Dendritic cell treated with granulocyte-macrophage colony-stimulating factor and Interleukin-4, amounts not matched to agents 40 ng/mL and 50 ng/mL, for 4 days (primary cell): Measurements from ENCODE around the gene CIB4.
"Not testable (repeated sequence)": the region's sequence is repeated elsewhere in the genome, so short reads cannot be mapped to it uniquely, and the experiment has no call there.

Experiments
- H3K27ac Mint-ChIP-seq: one replicate; pipeline ENCODE4 v1.8.0; 2022; ENCODE audit warnings: mild to moderate bottlenecking, mixed read lengths
- H3K27me3 Mint-ChIP-seq: one replicate; pipeline ENCODE4 v1.8.0; 2022; ENCODE audit warnings: mild to moderate bottlenecking, mixed read lengths
- H3K36me3 Mint-ChIP-seq: one replicate; pipeline ENCODE4 v1.8.0; 2022; ENCODE audit warnings: low read depth, mixed read lengths
- H3K4me1 Mint-ChIP-seq: one replicate; pipeline ENCODE4 v1.8.0; 2022; ENCODE audit warnings: low read depth, mixed read lengths
- H3K4me3 Mint-ChIP-seq: one replicate; pipeline ENCODE4 v1.8.0; 2022; ENCODE audit warnings: mild to moderate bottlenecking, moderate library complexity, mixed read lengths
- H3K9me3 Mint-ChIP-seq: one replicate; pipeline ENCODE4 v1.8.0; 2022; ENCODE audit warnings: mixed read lengths
- intact Hi-C: fragments of 100-400 bp; cut with micrococcal nuclease; formaldehyde crosslinking; loops from one replicate; pipeline ENCODE4 v1.15.0; 2022

Gene CIB4

DNA sequence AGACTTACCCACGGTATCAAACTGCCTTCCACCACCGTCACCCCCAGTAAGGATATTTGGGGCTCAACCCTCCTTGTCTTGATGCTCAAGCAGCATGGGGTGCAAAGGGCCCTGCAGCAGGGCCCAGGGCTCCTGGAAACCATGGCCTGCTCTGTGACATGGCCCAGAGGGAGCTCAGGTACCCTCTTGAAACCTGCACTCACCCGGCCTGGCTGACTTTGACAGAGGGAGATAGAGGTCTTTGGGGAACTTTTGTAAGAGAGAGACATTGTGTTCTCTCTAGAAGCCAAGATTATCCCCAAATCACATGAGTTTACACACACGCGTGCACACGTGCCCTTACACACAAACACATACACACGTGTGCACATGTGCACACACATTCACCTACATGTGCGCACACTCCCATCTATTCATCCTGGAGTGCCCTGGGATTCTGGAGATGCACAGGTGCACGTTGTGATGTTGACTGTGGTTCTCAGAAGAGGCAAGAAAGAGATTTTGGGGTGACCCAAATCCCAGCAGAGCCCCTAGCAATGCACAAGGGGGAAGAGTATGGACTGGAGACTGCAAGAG lies 31.7 kb upstream of the CIB4 start:
- H3K36me3 Mint-ChIP-seq: no peaks in the 10 kb centered on the region
- no peaks in the 10 kb centered on the region for H3K9me3 Mint-ChIP-seq
- no peak overlapping the region for H3K4me3 Mint-ChIP-seq
- H3K27me3 Mint-ChIP-seq: peaks cover 22% of the 10 kb centered on the region
- intact Hi-C loops: no loop called here
- no peak overlapping the region for H3K27ac Mint-ChIP-seq
- no peaks in the 10 kb centered on the region for H3K4me1 Mint-ChIP-seq

DNA sequence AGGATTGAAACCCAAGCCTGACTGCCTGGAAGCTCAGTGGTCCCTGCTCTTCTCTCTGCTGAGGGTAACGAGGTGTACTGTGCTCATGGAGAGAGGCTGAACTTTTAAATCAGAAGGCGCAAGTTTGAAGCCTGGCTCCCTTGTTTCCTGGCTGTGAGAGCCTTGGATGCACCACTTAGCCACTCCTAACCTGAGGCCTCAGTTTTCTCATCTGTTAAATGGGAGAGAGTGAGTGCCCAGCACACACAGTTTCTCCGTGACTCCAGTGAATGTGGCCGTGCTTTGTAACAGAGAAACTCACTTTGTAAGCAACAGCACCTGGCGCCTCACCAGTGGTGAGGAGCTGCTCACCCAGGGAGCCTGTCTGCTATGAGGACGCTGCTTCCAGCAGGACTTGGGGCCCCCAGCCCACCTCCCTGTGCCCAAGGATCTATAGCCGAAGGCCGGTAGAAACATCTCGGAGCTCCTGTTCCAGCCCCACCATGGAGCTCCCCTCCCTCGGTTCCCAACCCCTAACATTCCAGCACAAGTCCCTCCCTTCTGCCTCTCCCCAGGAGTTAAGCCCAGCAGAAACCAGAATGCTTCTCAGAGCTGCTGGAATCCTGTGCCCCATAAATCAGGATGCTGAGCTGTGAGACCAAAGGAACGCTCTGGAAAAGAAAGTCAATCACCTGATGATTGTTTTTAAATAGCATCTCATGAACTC lies 31.1 kb upstream of the CIB4 start:
- Mint-ChIP-seq H3K4me1 (no peaks in the 10 kb centered on the region), H3K9me3 (no peaks in the 10 kb centered on the region), H3K4me3 (no peak overlapping the region), H3K27ac (no peak overlapping the region), H3K27me3 (peaks cover 19% of the 10 kb centered on the region), H3K36me3 (no peaks in the 10 kb centered on the region)
- intact Hi-C loops: no loop called here

DNA sequence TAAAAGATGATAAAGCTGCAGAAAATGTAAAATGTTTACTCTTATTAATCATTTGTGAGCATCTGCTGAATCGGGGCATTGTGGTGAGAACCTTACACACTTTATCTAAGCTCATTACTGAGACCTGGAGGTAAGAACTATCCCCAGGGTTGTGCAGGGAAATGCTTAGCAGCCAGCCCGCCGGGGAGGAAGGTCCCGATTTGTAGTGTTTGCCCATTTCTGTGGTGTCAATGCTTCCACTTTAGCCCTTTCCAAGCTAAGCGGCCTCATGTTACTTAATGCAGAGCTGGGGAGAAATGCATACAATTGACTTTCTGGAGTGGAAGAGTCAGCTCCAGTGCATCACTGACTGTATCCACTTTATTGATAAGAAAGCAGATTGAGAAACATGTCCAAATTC lies 30.5 kb upstream of the CIB4 start:
- Mint-ChIP-seq H3K27me3 (peaks cover 22% of the 10 kb centered on the region), H3K27ac (no peak overlapping the region), H3K9me3 (no peaks in the 10 kb centered on the region), H3K4me3 (no peak overlapping the region), H3K36me3 (no peaks in the 10 kb centered on the region), H3K4me1 (no peaks in the 10 kb centered on the region)
- intact Hi-C loops: no loop called here

- Mint-ChIP-seq H3K27me3 (peaks cover 23% of the 10 kb centered on the region), H3K9me3 (no peaks in the 10 kb centered on the region), H3K4me3 (no peak overlapping the region), H3K27ac (no peak overlapping the region), H3K4me1 (no peaks in the 10 kb centered on the region), H3K36me3 (no peaks in the 10 kb centered on the region)
- intact Hi-C loops: no loop called here
Measured at GRCh38 chr2:26670931-26671460, 29.8 kb upstream of the CIB4 start.

DNA sequence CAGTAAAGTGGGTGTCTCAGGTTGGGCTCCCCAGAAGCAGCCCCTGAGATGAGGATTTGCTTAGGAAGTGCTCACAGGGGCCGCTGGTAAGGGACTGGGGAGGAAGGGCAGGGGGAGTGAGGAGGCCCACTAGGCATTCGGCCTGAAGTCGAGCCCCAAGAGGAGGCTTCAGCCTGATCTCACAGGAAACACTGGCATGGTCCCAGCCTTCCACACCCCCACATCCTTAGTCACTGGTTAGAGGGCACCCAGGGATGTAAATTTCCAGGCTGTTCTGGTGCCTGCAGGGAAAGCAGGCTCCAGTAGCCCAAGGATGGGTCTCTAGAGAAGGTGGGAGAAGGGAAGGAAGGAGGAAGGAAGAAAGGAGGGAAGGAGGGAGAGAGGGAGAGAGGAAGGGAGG lies 29.0 kb upstream of the CIB4 start:
- Mint-ChIP-seq H3K4me3 (no peak overlapping the region), H3K36me3 (no peaks in the 10 kb centered on the region), H3K27ac (no peak overlapping the region), H3K9me3 (no peaks in the 10 kb centered on the region), H3K27me3 (peaks cover 23% of the 10 kb centered on the region), H3K4me1 (no peaks in the 10 kb centered on the region)
- intact Hi-C loops: no loop called here

GRCh38 chr2:26668856-26669750 lies 27.9 kb upstream of the CIB4 start:
- Mint-ChIP-seq H3K27me3 (peaks cover 26% of the 10 kb centered on the region), H3K27ac (no peak overlapping the region), H3K36me3 (no peaks in the 10 kb centered on the region), H3K4me1 (no peaks in the 10 kb centered on the region), H3K4me3 (no peak overlapping the region), H3K9me3 (no peaks in the 10 kb centered on the region)
- intact Hi-C loops: no loop called here

GRCh38 chr2:26668041-26668440 lies 26.9 kb upstream of the CIB4 start:
- intact Hi-C loops: no loop called here
- Mint-ChIP-seq H3K9me3 (no peaks in the 10 kb centered on the region), H3K4me1 (no peaks in the 10 kb centered on the region), H3K4me3 (no peak overlapping the region), H3K36me3 (no peaks in the 10 kb centered on the region), H3K27ac (no peak overlapping the region), H3K27me3 (peaks cover 25% of the 10 kb centered on the region)

DNA sequence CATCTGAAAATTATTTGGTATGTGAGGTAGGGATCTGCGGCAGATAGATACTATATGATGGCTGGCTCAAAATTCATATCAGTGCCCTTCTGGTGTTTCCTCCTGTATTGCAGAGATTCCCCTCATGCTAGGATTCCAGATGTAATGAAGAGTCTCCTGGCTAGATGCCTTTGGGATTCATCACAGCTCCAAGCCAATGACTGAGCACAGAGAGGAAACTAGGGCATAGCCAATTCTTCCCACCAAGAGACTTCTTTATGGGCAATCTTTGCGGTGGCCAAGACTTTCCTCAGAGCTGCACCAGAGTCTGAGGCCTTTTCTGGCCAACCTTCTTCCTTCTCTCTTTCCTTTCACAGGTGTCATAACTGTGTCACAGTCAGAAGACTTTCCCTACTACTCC lies 25.5 kb upstream of the CIB4 start:
- Mint-ChIP-seq H3K4me1 (no peaks in the 10 kb centered on the region), H3K27ac (no peak overlapping the region)

DNA sequence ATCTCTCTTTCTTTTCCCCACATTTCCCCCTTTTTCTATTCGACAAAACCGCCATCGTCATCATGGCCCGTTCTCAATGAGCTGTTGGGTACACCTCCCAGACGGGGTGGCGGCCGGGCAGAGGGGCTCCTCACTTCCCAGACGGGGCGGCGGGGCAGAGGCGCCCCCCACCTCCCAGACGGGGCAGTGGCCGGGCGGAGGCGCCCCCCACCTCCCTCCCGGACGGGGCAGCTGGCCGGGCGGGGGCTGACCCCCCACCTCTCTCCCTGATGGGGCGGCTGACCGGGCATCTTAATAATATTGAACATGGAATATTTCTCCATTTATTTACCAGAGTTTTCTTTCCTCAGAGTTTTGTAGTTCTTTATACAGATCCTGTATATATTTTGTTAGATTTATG lies 24.1 kb upstream of the CIB4 start:
- H3K4me3 Mint-ChIP-seq, H3K27ac Mint-ChIP-seq, H3K36me3 Mint-ChIP-seq, intact Hi-C loops, H3K9me3 Mint-ChIP-seq, H3K4me1 Mint-ChIP-seq: not testable (repeated sequence)
- peaks cover 20% of the 10 kb centered on the region for H3K27me3 Mint-ChIP-seq

More for the DNA sequence above, 25.5 kb upstream of the CIB4 start:
- H3K9me3 Mint-ChIP-seq: no peaks in the 10 kb centered on the region
- H3K4me3 Mint-ChIP-seq: no peak overlapping the region
- peaks cover 23% of the 10 kb centered on the region for H3K27me3 Mint-ChIP-seq
- intact Hi-C loops: no loop called here
- H3K36me3 Mint-ChIP-seq: no peaks in the 10 kb centered on the region

DNA sequence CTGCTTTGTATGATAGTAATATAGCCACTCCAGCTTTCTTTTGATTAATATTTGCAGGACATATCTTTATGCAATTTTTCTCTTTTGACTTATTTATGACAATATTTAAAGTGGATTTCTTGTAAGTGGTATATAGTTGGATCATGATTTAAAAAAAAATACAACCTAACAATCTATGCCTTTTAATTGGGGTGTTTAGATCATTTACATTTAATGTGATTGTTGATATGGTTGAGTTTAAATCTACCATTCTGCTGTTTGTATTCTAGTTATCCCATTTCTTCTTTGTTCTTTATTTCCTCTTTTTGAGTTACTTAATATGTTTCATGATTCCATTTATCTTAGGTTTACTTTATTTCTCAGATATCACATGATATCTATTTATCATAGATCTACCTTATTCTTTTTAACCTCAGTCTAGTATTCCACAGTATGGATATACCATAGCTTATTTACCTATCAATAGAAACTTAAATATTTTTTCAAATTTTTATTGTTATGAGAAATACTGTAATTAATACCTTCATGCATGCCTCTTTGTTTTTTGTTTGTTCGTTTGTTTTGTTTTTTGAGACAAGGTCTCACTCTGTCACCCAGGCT lies 19.3 kb upstream of the CIB4 start:
- H3K4me3 Mint-ChIP-seq: no peak overlapping the region
- intact Hi-C loops: no loop called here

DNA sequence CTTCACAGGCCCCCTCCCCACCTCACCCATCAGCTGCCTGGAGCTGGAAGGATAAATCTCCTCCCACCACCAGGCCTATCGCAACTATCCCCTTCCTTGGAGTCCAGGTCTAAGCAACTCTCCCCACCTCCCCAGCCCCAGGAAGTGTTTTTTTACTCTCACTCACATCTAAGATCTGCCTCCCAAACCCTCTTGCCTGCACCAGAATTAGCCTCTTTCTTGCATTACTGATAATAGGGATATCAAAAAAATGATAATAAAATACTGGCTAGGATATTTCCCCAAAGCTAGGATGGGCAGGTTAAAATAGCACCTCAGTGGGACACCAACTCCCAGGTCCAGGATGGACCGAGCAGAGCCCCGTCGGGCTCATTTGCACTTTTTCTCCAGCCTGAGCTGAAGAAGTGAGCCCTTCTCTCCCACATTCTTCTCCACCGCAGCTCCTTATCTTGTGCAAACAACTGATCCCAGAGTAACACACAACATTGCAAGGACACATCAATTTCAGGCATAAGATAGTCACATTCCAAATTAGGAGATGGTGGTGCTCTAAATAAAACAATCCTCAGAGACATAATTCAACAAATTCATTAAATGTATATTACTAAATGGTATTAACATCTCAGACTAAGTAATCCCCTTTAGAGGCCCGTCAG lies 17.7 kb upstream of the CIB4 start:
- peaks cover 14% of the 10 kb centered on the region for H3K27me3 Mint-ChIP-seq
- H3K27ac Mint-ChIP-seq: no peak overlapping the region
- H3K4me3 Mint-ChIP-seq: no peak overlapping the region
- no peaks in the 10 kb centered on the region for H3K4me1 Mint-ChIP-seq
- no peaks in the 10 kb centered on the region for H3K36me3 Mint-ChIP-seq
- peaks cover 25% of the 10 kb centered on the region for H3K9me3 Mint-ChIP-seq
- intact Hi-C loops: no loop called here

More for the DNA sequence above, 19.3 kb upstream of the CIB4 start:
- no peak overlapping the region for H3K27ac Mint-ChIP-seq
- no peaks in the 10 kb centered on the region for H3K4me1 Mint-ChIP-seq
- H3K27me3 Mint-ChIP-seq: peaks cover 17% of the 10 kb centered on the region
- H3K36me3 Mint-ChIP-seq: no peaks in the 10 kb centered on the region
- H3K9me3 Mint-ChIP-seq: peaks cover 25% of the 10 kb centered on the region

DNA sequence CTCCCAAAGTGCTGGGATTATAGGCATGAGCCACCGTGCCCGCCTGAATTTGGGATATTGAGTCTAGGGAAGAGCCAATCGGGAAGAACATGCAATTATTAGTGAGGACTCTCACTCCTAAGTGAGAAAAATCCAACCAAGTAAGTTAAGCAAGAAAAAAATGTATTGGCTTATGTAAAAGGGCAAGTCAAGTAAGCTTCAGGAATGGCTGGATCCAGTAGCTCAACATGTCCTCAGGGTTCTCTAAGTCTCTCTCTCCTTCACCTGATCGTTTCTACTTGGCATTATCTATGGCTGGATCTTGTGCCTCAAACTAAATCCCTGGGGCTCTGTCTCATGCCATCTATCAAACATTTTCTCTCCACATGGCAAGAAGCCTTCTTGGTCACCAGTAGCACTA lies 16.1 kb upstream of the CIB4 start:
- Mint-ChIP-seq H3K4me3 (no peak overlapping the region), H3K36me3 (no peaks in the 10 kb centered on the region), H3K4me1 (peaks cover 4% of the 10 kb centered on the region), H3K9me3 (peaks cover 25% of the 10 kb centered on the region), H3K27me3 (peaks cover 15% of the 10 kb centered on the region), H3K27ac (no peak overlapping the region)
- intact Hi-C loops: no loop called here

- Mint-ChIP-seq H3K4me3 (no peak overlapping the region), H3K27me3 (peaks cover 15% of the 10 kb centered on the region), H3K27ac (no peak overlapping the region), H3K9me3 (peaks cover 21% of the 10 kb centered on the region), H3K4me1 (peaks cover 5% of the 10 kb centered on the region), H3K36me3 (no peaks in the 10 kb centered on the region)
- intact Hi-C loops: no loop called here
Measured at GRCh38 chr2:26655611-26656195, 14.5 kb upstream of the CIB4 start.
